Measurements from ENCODE around the gene GULP1. TPM values are rescaled to one million over a fixed set of nuclear protein-coding genes. Genes with fewer than 3 reads are reported as not detected.
"Not testable (repeated sequence)": the region's sequence is repeated elsewhere in the genome, so short reads cannot be mapped to it uniquely, and the experiment has no call there.

Gene GULP1
- total RNA-seq, 1 donor from 2014 or later: not detected

- intact Hi-C loops (cut with micrococcal nuclease): loop anchor here (5.0 to 10.0 kb wide), 2 partner anchors 460 to 757 kb away; no protein-coding TSS in a partner anchor
- Mint-ChIP-seq H3K4me1 (ENCODE audit: low read depth) (no peaks in the 10 kb centered on the region), H3K36me3 (ENCODE audit: low read depth) (no peaks in the 10 kb centered on the region), H3K4me3 (ENCODE audit: low read depth) (no peak overlapping the region), H3K9me3 (no peaks in the 10 kb centered on the region), H3K27ac (no peak overlapping the region), H3K27me3 (ENCODE audit: low read depth) (no peaks in the 10 kb centered on the region)
- no peak for DNase-seq (ENCODE audit: low spot score)
Measured at GRCh38 chr2:188527581-188527993, 235.9 kb downstream of the GULP1 start.

GRCh38 chr2:188529710-188530109 lies 238.0 kb downstream of the GULP1 start:
- no peak overlapping the region for H3K4me3 Mint-ChIP-seq (ENCODE audit: low read depth)
- H3K27ac Mint-ChIP-seq: no peak overlapping the region
- H3K27me3 Mint-ChIP-seq (ENCODE audit: low read depth): no peaks in the 10 kb centered on the region
- no peaks in the 10 kb centered on the region for H3K4me1 Mint-ChIP-seq (ENCODE audit: low read depth)
- no peaks in the 10 kb centered on the region for H3K9me3 Mint-ChIP-seq
- intact Hi-C loops (cut with micrococcal nuclease): loop anchor here (5.0 to 10.0 kb wide), 2 partner anchors 458 to 755 kb away; no protein-coding TSS in a partner anchor
- DNase-seq (ENCODE audit: low spot score): no peak
- no peaks in the 10 kb centered on the region for H3K36me3 Mint-ChIP-seq (ENCODE audit: low read depth)

GRCh38 chr2:188534875-188535274 lies 243.2 kb downstream of the GULP1 start:
- H3K27ac Mint-ChIP-seq: no peak overlapping the region
- intact Hi-C loops (cut with micrococcal nuclease): no loop called here
- no peaks in the 10 kb centered on the region for H3K36me3 Mint-ChIP-seq (ENCODE audit: low read depth)
- H3K27me3 Mint-ChIP-seq (ENCODE audit: low read depth): no peaks in the 10 kb centered on the region
- no peak overlapping the region for H3K4me3 Mint-ChIP-seq (ENCODE audit: low read depth)
- H3K9me3 Mint-ChIP-seq: no peaks in the 10 kb centered on the region
- H3K4me1 Mint-ChIP-seq (ENCODE audit: low read depth): no peaks in the 10 kb centered on the region
- no peak for DNase-seq (ENCODE audit: low spot score)

GRCh38 chr2:188551671-188552070 lies 260.0 kb downstream of the GULP1 start:
- intact Hi-C loops (cut with micrococcal nuclease): no loop called here
- Mint-ChIP-seq H3K4me3 (ENCODE audit: low read depth) (no peak overlapping the region), H3K9me3 (no peaks in the 10 kb centered on the region), H3K36me3 (ENCODE audit: low read depth) (no peaks in the 10 kb centered on the region), H3K4me1 (ENCODE audit: low read depth) (no peaks in the 10 kb centered on the region), H3K27me3 (ENCODE audit: low read depth) (no peaks in the 10 kb centered on the region), H3K27ac (no peak overlapping the region)
- no peak for DNase-seq (ENCODE audit: low spot score)

GRCh38 chr2:188557081-188557480 lies 265.4 kb downstream of the GULP1 start:
- Mint-ChIP-seq H3K4me3 (ENCODE audit: low read depth) (no peak overlapping the region), H3K9me3 (peaks cover 4% of the 10 kb centered on the region), H3K4me1 (ENCODE audit: low read depth) (no peaks in the 10 kb centered on the region), H3K27ac (no peak overlapping the region), H3K27me3 (ENCODE audit: low read depth) (no peaks in the 10 kb centered on the region), H3K36me3 (ENCODE audit: low read depth) (no peaks in the 10 kb centered on the region)
- DNase-seq (ENCODE audit: low spot score): no peak
- intact Hi-C loops (cut with micrococcal nuclease): no loop called here

GRCh38 chr2:188559455-188559854 lies 267.8 kb downstream of the GULP1 start:
- H3K4me1 Mint-ChIP-seq (ENCODE audit: low read depth); H3K27me3 Mint-ChIP-seq (ENCODE audit: low read depth); H3K36me3 Mint-ChIP-seq (ENCODE audit: low read depth); intact Hi-C loops (cut with micrococcal nuclease); H3K9me3 Mint-ChIP-seq; DNase-seq (ENCODE audit: low spot score); H3K27ac Mint-ChIP-seq; H3K4me3 Mint-ChIP-seq (ENCODE audit: low read depth): not testable (repeated sequence)

- H3K27ac Mint-ChIP-seq: no peak overlapping the region
- H3K4me3 Mint-ChIP-seq (ENCODE audit: low read depth): no peak overlapping the region
- no peaks in the 10 kb centered on the region for H3K36me3 Mint-ChIP-seq (ENCODE audit: low read depth)
- H3K27me3 Mint-ChIP-seq (ENCODE audit: low read depth): no peaks in the 10 kb centered on the region
- no peak for DNase-seq (ENCODE audit: low spot score)
- peaks cover 4% of the 10 kb centered on the region for H3K9me3 Mint-ChIP-seq
- no peaks in the 10 kb centered on the region for H3K4me1 Mint-ChIP-seq (ENCODE audit: low read depth)
- intact Hi-C loops (cut with micrococcal nuclease): no loop called here
Measured at GRCh38 chr2:188561473-188561979, 269.9 kb downstream of the GULP1 start.

GRCh38 chr2:188569431-188570165 lies 277.9 kb downstream of the GULP1 start:
- Mint-ChIP-seq H3K27ac (no peak overlapping the region), H3K9me3 (no peaks in the 10 kb centered on the region), H3K27me3 (ENCODE audit: low read depth) (no peaks in the 10 kb centered on the region), H3K36me3 (ENCODE audit: low read depth) (no peaks in the 10 kb centered on the region), H3K4me1 (ENCODE audit: low read depth) (no peaks in the 10 kb centered on the region), H3K4me3 (ENCODE audit: low read depth) (no peak overlapping the region)
- intact Hi-C loops (cut with micrococcal nuclease): no loop called here
- no peak for DNase-seq (ENCODE audit: low spot score)

GRCh38 chr2:188570370-188570769 lies 278.7 kb downstream of the GULP1 start:
- H3K36me3 Mint-ChIP-seq (ENCODE audit: low read depth): no peaks in the 10 kb centered on the region
- H3K9me3 Mint-ChIP-seq: no peaks in the 10 kb centered on the region
- H3K4me1 Mint-ChIP-seq (ENCODE audit: low read depth): no peaks in the 10 kb centered on the region
- H3K27me3 Mint-ChIP-seq (ENCODE audit: low read depth): no peaks in the 10 kb centered on the region
- no peak for DNase-seq (ENCODE audit: low spot score)
- no peak overlapping the region for H3K27ac Mint-ChIP-seq
- no peak overlapping the region for H3K4me3 Mint-ChIP-seq (ENCODE audit: low read depth)
- intact Hi-C loops (cut with micrococcal nuclease): no loop called here

GRCh38 chr2:188571543-188572303 lies 280.0 kb downstream of the GULP1 start:
- H3K27ac Mint-ChIP-seq: no peak overlapping the region
- no peak overlapping the region for H3K4me3 Mint-ChIP-seq (ENCODE audit: low read depth)
- H3K9me3 Mint-ChIP-seq: no peaks in the 10 kb centered on the region
- no peak for DNase-seq (ENCODE audit: low spot score)
- H3K36me3 Mint-ChIP-seq (ENCODE audit: low read depth): no peaks in the 10 kb centered on the region
- no peaks in the 10 kb centered on the region for H3K4me1 Mint-ChIP-seq (ENCODE audit: low read depth)
- no peaks in the 10 kb centered on the region for H3K27me3 Mint-ChIP-seq (ENCODE audit: low read depth)
- intact Hi-C loops (cut with micrococcal nuclease): no loop called here

- no peaks in the 10 kb centered on the region for H3K27me3 Mint-ChIP-seq (ENCODE audit: low read depth)
- H3K4me1 Mint-ChIP-seq (ENCODE audit: low read depth): no peaks in the 10 kb centered on the region
- no peak for DNase-seq (ENCODE audit: low spot score)
- no peaks in the 10 kb centered on the region for H3K36me3 Mint-ChIP-seq (ENCODE audit: low read depth)
- H3K9me3 Mint-ChIP-seq: no peaks in the 10 kb centered on the region
- H3K27ac Mint-ChIP-seq: no peak overlapping the region
- H3K4me3 Mint-ChIP-seq (ENCODE audit: low read depth): no peak overlapping the region
- intact Hi-C loops (cut with micrococcal nuclease): no loop called here
Measured at GRCh38 chr2:188572592-188572991, 280.9 kb downstream of the GULP1 start.

- Mint-ChIP-seq H3K9me3 (no peaks in the 10 kb centered on the region), H3K36me3 (ENCODE audit: low read depth) (no peaks in the 10 kb centered on the region), H3K27me3 (ENCODE audit: low read depth) (no peaks in the 10 kb centered on the region), H3K4me1 (ENCODE audit: low read depth) (no peaks in the 10 kb centered on the region), H3K4me3 (ENCODE audit: low read depth) (no peak overlapping the region), H3K27ac (no peak overlapping the region)
- intact Hi-C loops (cut with micrococcal nuclease): no loop called here
- no peak for DNase-seq (ENCODE audit: low spot score)
Measured at GRCh38 chr2:188573453-188573852, 281.8 kb downstream of the GULP1 start.

- Mint-ChIP-seq H3K27ac (no peak overlapping the region), H3K4me3 (ENCODE audit: low read depth) (no peak overlapping the region), H3K9me3 (no peaks in the 10 kb centered on the region), H3K4me1 (ENCODE audit: low read depth) (no peaks in the 10 kb centered on the region), H3K36me3 (ENCODE audit: low read depth) (no peaks in the 10 kb centered on the region), H3K27me3 (ENCODE audit: low read depth) (no peaks in the 10 kb centered on the region)
- intact Hi-C loops (cut with micrococcal nuclease): no loop called here
- no peak for DNase-seq (ENCODE audit: low spot score)
Measured at GRCh38 chr2:188576006-188576405, 284.3 kb downstream of the GULP1 start.
